HUES64 (cell line): ENCODE data around the gene VSIG10L2.
"Not testable (repeated sequence)": the region's sequence is repeated elsewhere in the genome, so short reads cannot be mapped to it uniquely, and the experiment has no call there.

Experiments
- H3K27ac ChIP-seq: 2 replicates; pipeline ENCODE4 v1.7.0; 2013; ENCODE audit warnings: low read depth, low read length, inconsistent platforms
- H3K27me3 ChIP-seq: 2 replicates; pipeline ENCODE4 v1.6.1; 2013; ENCODE audit warnings: mild to moderate bottlenecking, low read length; ENCODE audit not compliant: insufficient read depth
- H3K36me3 ChIP-seq: 2 replicates; pipeline ENCODE4 v1.6.1; 2013; ENCODE audit warnings: mild to moderate bottlenecking, low read length; ENCODE audit not compliant: insufficient read depth
- H3K4me1 ChIP-seq: 2 replicates; pipeline ENCODE4 v1.6.1; 2013; ENCODE audit warnings: mild to moderate bottlenecking, low read length, moderate library complexity; ENCODE audit not compliant: insufficient read depth
- H3K4me3 ChIP-seq: 2 replicates; pipeline ENCODE4 v1.5.1; 2013; ENCODE audit warnings: mild to moderate bottlenecking, low read length, moderate library complexity
- H3K9ac ChIP-seq: 2 replicates; pipeline ENCODE4 v1.6.1; 2013; ENCODE audit warnings: mild to moderate bottlenecking, low read depth, low read length
- H3K9me3 ChIP-seq: 2 replicates; pipeline ENCODE4 v1.6.1; 2013; ENCODE audit warnings: low read depth, low read length; ENCODE audit not compliant: insufficient read depth
- WGBS: fragments of 150-250, 120-280 bp; methylation state at CpG from one replicate; pipeline ENCODE4 v1.1.7; 2013; ENCODE audit warnings: missing lambda C conversion rate; 5-methylcytosine and 5-hydroxymethylcytosine counted together

VSIG10L2 gene

DNA sequence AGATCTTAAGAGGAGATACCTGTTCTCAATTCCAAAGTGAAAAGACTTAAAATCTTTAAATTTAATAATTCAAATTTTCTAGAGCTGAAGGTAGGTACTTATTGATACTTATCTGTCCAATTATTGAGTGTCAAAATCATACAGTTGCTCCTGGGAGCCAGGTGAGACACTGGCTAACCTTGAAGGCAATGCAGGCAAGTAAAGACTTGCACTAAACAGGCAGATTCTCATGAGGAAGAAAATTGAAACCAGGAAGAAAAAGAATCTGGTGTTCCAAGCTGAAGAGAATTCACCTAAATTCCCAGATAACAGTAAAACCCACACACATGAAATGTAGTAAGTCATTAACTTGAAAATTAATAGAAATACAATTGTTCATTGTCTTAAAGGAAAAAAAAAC, 30.3 kb downstream of the VSIG10L2 start:
- Histone ChIP-seq H3K4me3 (no peak overlapping the region), H3K27me3 (no peaks in the 10 kb centered on the region)

DNA sequence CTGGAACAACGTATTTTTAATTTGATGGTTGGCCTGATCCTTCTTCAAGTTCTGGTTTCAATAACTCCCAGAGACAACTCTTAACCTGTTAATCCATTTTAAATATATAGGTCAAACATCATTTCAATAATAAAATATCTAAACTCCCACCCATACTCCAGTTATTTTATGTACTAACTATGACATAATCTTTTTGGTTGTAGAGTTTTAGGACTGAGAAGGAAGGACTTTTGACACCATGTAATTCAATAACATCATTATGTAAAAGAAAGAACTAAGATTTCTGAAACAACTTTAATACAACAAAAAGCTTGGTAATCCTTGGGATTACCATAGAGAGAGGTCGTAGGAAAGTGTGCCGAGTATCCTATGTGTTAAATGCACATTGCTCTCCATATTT, 31.5 kb downstream of the VSIG10L2 start:
- Histone ChIP-seq H3K4me1 (peaks cover 15% of the 10 kb centered on the region), H3K27me3 (no peaks in the 10 kb centered on the region), H3K4me3 (no peak overlapping the region), H3K36me3 (peaks cover 24% of the 10 kb centered on the region), H3K9me3 (no peaks in the 10 kb centered on the region), H3K27ac (no peak overlapping the region), H3K9ac (no peak overlapping the region)
- WGBS = 85% methylated on average over 1 of the region's 3 CpGs

More for the DNA sequence above, 30.3 kb downstream of the VSIG10L2 start:
- Histone ChIP-seq H3K36me3 (peaks cover 23% of the 10 kb centered on the region), H3K9ac (no peak overlapping the region), H3K27ac (no peak overlapping the region), H3K4me1 (peaks cover 15% of the 10 kb centered on the region), H3K9me3 (no peaks in the 10 kb centered on the region)

DNA sequence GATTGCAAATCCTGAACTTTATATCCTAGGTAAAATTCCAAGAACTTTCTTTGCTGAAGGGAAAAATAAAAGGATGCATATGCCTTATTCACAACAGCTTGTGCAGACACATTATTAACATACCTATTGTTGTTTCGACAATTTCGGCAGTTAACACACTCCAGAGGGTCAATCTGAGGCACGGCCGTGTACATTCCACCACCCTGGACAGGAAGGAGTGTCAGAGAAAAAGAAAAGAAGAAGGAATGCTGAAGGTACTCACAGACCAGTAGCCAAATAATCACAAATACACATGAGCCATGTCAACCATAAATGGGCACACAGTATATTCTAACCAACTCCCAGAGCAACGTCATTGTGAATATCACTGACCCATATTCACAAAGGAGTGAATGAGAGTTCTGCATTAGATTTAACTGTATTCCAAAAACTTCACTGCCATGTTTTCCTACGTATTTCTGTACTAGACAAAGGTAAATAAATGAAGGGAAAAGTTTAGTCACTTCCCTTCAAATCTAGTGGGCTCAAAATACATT, 32.4 kb downstream of the VSIG10L2 start:
- no peak overlapping the region for H3K4me3 ChIP-seq
- WGBS = 86% methylated on average over 5 of the region's 6 CpGs
- no peak overlapping the region for H3K27ac ChIP-seq
- H3K27me3 ChIP-seq = no peaks in the 10 kb centered on the region
- H3K9me3 ChIP-seq = no peaks in the 10 kb centered on the region
- H3K9ac ChIP-seq = no peak overlapping the region
- peaks cover 15% of the 10 kb centered on the region for H3K4me1 ChIP-seq
- peaks cover 30% of the 10 kb centered on the region for H3K36me3 ChIP-seq

DNA sequence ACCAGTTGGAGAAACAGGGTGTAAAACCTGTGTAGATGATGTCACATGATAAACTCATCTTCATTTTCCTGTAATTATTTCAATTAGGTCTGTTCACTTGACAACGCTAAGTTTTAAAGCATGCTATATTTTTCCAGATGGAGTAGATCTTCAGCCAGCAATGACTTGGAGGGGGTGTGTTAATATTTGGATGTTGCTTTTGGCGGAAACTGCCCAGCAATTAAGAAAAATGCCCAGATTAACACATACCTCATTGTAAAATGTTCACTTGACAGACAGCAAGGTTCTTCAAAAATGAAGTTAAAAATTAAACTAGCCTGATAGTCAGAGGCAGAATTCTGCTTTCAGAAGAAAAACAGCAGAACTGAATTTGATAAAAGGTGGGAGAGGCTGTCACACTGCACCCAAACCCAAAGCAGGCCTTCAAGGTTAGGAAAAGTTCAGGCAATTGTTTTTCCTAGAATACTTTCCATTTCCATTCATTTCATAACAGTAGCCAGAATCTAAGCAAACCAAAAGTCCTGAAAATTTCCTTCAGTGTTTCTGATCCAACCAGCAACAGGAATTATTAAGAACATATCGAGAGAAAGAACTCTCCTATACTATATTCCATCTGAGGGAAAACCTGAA, 33.0 kb downstream of the VSIG10L2 start:
- Histone ChIP-seq H3K9me3 (no peaks in the 10 kb centered on the region), H3K27ac (no peak overlapping the region), H3K4me3 (no peak overlapping the region), H3K9ac (no peak overlapping the region), H3K36me3 (peaks cover 37% of the 10 kb centered on the region), H3K27me3 (no peaks in the 10 kb centered on the region), H3K4me1 (peaks cover 15% of the 10 kb centered on the region)
- WGBS = 95% methylated on average over 2 of the region's 3 CpGs

DNA sequence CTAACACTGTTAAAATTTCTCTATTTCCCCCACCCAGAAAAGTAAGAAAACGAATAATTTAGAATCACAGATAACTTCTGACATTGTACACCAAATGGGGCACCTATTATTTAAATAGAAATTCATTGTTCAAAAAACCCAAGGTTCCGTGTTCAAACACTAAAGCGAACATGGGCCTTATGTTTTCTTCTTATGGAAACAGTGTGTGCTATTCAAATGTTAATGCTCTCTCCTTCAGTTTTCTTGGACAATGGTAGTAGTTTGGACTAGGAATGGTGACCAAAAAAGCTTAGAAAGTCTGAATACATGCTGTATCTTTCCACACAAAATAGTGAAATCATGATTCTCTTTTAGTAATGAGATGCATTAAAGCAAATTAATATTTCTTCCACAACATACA, 33.7 kb downstream of the VSIG10L2 start:
- H3K27me3 ChIP-seq = no peaks in the 10 kb centered on the region
- H3K36me3 ChIP-seq = peaks cover 38% of the 10 kb centered on the region
- no peak overlapping the region for H3K9ac ChIP-seq
- peaks cover 15% of the 10 kb centered on the region for H3K4me1 ChIP-seq
- H3K27ac ChIP-seq = no peak overlapping the region
- no peak overlapping the region for H3K4me3 ChIP-seq
- no peaks in the 10 kb centered on the region for H3K9me3 ChIP-seq
- 71% methylated on average over 3 of the region's 3 CpGs for WGBS

DNA sequence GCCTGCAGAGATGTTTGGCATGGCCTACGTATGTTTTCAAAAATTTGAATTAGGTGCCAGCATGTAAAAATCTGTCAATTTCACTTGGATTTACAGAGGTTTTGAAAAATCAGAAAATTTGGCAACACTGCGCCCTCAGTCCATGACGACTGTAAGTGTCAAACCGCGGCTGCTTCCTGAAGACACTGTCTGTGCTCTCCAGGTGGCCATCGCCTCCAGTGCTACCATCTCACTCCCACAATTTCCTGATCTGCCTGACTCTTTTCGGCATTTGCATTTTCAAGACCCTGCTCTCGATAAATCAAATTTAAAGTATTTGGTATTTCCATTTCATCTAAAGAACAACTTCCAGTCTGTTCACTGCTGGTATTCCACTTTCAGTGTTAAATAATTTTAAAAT, 34.6 kb downstream of the VSIG10L2 start:
- Histone ChIP-seq H3K27me3 (no peaks in the 10 kb centered on the region), H3K9ac (no peak overlapping the region), H3K4me1 (peaks cover 15% of the 10 kb centered on the region), H3K9me3 (no peaks in the 10 kb centered on the region), H3K36me3 (peaks cover 40% of the 10 kb centered on the region), H3K4me3 (no peak overlapping the region), H3K27ac (no peak overlapping the region)
- WGBS = 71% methylated on average over 8 of the region's 8 CpGs

DNA sequence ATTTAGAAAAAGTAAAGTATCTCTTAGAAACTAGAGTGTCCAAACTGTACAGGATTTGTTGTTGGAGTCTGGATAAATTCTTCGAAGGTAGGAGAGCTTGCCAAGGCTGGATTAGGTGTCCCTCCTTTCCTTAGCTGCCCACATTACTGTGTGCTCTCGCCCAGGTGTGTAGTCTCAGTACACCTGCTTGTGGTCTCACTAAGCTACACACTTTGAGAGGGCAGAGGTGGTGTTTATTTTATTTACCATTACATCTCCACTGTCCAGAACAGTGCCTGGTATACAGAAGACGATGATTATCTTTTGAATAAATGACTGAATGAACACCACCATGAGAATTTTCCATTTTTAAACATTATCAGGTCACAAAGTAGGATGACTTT, 36.5 kb downstream of the VSIG10L2 start:
- Histone ChIP-seq H3K36me3 (peaks cover 32% of the 10 kb centered on the region), H3K4me3 (no peak overlapping the region), H3K9ac (no peak overlapping the region), H3K27ac (no peak overlapping the region), H3K27me3 (no peaks in the 10 kb centered on the region), H3K9me3 (no peaks in the 10 kb centered on the region), H3K4me1 (peaks cover 15% of the 10 kb centered on the region)
- WGBS = 97% methylated on average over 3 of the region's 3 CpGs

DNA sequence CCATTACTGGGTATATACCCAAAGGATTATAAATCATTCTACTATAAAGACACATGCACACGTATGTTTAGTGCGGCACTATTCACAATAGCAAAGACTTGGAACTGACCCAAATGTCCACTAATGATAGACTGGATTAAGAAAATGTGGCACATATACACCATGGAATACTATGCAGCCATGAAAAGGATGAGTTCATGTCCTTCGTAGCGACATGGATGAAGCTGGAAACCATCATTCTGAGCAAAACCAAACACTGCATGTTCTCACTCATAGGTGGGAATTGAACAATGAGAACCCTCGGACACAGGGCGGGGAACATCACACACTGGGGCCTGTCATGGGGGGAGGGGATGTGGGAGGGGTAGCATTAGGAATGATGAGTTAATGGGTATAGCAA, 40.1 kb downstream of the VSIG10L2 start:
- H3K9me3 ChIP-seq, H3K27me3 ChIP-seq, H3K9ac ChIP-seq, H3K27ac ChIP-seq, H3K4me3 ChIP-seq, H3K4me1 ChIP-seq: not testable (repeated sequence)
- peaks cover 43% of the 10 kb centered on the region for H3K36me3 ChIP-seq
- 94% methylated on average over 6 of the region's 6 CpGs for whole genome bisulfite sequencing

DNA sequence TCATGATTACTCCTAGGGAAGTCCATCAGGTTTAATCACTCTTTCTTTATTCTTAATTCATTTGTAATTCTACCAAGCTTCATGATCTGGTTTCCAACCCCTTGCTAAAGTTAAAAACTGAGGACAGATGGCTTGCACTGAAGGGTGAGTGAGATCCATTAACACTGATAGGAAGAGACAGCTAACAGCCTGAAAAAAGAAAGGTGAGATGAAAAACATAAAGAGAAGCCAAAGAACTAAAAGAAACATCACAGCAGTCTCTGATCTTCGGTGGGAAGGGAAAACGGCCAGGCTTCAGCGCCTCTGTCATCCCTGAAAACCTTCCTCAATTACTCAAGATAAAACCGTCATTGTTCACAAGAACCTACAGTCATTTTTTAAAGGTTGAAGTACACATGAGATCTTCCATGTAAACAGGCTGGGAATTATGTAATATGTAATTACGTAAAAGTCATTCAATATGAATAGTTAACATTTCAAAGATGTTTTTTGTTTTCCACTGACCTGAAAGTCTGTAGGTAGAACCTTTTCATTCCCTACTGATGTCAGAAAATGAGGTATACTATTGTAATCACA, 41.3 kb downstream of the VSIG10L2 start:
- Histone ChIP-seq H3K9ac (no peak overlapping the region), H3K36me3 (peaks cover 39% of the 10 kb centered on the region), H3K4me1 (no peaks in the 10 kb centered on the region), H3K9me3 (no peaks in the 10 kb centered on the region), H3K4me3 (no peak overlapping the region), H3K27ac (no peak overlapping the region), H3K27me3 (no peaks in the 10 kb centered on the region)
- WGBS = 95% methylated on average over 4 of the region's 5 CpGs

DNA sequence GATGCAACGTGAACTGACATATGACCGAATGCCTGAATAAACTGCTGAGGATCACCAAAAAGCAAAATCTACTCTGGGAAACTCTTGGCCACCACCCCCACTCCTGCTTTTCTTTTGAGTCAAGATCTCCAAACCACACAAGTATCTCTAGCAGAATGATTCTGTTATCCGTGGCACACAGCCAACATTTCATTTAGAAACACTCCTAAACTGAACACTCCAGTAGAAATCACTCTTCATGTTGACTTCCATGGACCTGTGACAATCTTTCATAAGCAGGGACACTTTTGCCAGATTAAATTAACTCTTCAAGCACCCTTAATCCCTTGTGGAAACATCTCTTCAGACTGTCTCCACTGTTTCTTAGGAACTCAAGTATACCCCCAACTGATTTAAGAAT, 44.4 kb downstream of the VSIG10L2 start:
- H3K36me3 ChIP-seq = peaks cover 40% of the 10 kb centered on the region
- H3K4me1 ChIP-seq = peaks cover 11% of the 10 kb centered on the region
- H3K4me3 ChIP-seq = no peak overlapping the region
- no peaks in the 10 kb centered on the region for H3K9me3 ChIP-seq
- no peak overlapping the region for H3K9ac ChIP-seq
- 93% methylated on average over 3 of the region's 3 CpGs for WGBS
- H3K27ac ChIP-seq = no peak overlapping the region
- H3K27me3 ChIP-seq = no peaks in the 10 kb centered on the region

DNA sequence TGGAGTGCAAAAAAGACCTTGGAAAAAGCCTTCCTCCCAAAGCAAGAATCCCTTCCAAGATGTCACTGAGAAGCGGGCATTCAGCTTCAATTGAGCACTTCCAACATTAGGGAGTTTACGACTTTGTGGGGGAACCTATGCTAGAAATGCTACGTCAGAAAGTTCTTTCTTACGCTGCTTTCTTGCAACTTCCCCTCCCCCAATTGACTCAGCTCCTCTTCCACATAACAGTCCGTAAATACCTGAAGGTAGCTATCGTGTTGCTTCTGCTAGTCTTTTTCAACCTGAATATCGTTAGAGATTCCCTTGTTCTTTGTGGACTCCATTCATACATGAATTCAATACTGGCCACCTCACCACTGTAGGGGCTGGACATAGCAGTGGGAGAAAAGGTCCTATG, 47.0 kb downstream of the VSIG10L2 start:
- Histone ChIP-seq H3K9ac (no peak overlapping the region), H3K27me3 (no peaks in the 10 kb centered on the region), H3K27ac (no peak overlapping the region), H3K4me1 (peaks cover 11% of the 10 kb centered on the region), H3K36me3 (peaks cover 42% of the 10 kb centered on the region), H3K4me3 (no peak overlapping the region), H3K9me3 (no peaks in the 10 kb centered on the region)
- WGBS = 84% methylated on average over 7 of the region's 7 CpGs
